ENCODE results near the gene TSC22D2.

DNA sequence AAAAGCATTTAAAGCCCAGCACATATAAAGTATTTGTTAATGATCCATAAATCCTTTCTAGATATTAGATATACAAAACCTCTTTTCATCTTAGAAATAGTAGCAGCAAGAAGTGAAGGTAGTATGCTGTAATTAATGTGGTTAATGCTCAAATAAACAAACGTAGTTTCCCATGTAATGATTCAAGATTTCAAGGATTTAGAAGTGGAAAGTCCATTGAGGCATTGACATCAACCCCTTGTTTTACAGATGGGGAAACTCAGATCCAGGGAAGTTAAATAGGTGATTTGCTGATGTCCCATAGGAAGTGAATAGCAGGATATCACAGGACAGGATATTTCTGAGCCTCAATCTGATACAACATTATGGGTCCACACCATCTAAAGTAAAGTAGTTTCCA is 47.2 kb downstream of the TSC22D2 start:
- TF ChIP-seq CTCF (IDR thresholded peaks at IDR 0.05; ENCODE audit: insufficient read depth, low read depth, low read length) (no peak), EZH2 (IDR thresholded peaks at IDR 0.05; ENCODE audit: insufficient read depth, low read length) (no peak)
